Stimulated activated CD8-positive, alpha-beta memory T cell treated with anti-CD3 and anti-CD28 coated beads, Interleukin-2, amount 100 ng/mL, for 1 hour (primary cell): ENCODE results near the gene PRR13.
A peak's percentile ranks its signal among the peaks of the same experiment; 100 is the strongest.
"Not testable (repeated sequence)": the region's sequence is repeated elsewhere in the genome, so short reads cannot be mapped to it uniquely, and the experiment has no call there.

Source experiments
- DNase-seq, 2 donors: peaks; one replicate each; pipeline ENCODE4 v3.0.0-alpha.2; 2020; ENCODE audit warnings: low read depth in 2 of 2

The PRR13 gene

DNA sequence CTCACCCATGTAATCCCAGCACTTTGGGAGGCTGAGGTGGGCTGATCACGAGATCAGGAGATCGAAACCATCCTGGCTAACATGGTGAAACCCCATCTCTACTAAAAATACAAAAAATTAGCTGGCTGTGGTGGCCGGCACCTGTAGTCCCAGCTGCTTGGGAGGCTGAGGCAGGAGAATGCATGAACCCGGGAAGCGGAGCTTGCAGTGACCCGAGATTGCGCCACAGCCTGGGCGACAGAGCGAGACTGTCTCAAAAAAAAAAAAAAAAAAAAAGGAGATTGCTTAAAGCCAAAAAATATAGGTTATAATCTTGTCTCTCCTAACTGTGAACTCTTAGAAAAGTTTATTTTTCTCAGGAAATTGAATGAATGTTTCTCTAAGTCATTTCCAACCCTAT lies 6.2 kb upstream of the PRR13 start:
- not testable (repeated sequence) for DNase-seq

DNA sequence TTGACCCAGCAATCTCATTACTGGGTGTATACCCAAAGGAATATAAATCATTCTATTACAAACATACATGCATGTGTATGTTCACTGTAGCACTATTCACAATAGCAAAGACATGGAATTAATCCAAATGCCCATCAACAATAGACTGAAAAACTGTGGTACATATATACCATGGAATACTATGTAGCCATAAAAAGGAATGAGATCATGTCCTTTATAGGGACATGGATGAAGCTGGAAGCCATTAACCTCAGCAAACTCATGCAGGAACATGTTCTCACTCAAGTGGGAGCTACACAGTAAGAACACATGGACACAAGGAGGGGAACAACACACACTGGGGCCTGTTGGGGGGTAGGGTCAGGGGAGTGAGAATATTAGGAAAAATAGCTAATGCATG lies 2.0 kb upstream of the PRR13 start:
- not testable (repeated sequence) for DNase-seq

DNA sequence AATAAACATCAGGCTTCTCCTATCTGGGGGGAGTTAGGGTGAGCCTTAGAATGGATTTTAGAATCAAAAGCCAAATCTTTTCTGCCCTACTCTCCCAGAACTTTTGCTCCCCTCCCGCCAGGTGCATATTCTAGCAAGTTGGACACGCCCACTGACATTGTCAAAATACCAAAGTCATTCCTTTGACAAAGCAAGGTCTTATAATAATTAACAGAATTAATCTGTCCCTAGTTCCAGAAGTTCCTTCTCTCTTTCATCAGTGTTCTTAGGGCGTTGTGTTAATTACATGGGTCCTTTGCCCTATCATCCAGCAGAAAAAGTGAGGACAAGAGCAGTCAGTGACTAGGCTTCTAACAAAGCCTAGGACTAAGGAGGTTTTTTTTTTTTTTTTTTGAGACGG lies 2.4 kb downstream of the PRR13 start:
- DNase-seq = no peak

DNA sequence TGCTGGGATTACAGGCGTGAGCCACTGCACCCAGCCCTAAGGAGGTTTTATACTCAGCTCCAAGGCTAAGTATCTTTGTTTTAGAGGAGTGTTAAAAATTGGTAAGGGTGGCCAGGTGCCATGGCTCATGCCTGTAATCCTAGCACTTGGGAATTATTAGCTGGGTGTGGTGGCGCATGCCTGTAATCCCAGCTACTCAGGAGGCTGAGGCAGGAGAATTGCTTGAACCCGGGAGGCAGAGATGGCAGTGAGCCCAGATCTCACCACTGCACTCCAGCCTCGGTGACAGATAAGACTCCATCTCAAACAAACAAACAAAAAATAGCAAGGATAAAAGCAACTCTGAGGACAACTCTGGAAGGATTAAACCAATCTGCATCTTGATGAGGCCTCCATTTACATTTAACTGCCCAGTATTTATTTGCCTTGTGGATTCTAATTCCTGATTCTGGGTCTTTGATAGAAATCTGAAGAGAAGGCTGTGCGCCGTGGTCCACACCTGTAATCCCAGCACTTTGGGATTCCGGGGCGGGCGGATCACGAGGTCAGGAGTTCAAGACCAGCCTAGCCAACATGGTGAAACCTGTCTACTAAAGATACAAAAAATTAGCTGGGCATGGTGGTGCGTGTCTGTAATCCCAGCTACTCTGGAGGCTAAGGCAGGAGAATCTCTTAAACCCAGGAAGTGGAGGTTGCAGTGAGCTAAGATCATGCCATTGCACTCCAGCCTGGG lies 3.2 kb downstream of the PRR13 start:
- not testable (repeated sequence) for DNase-seq

DNA sequence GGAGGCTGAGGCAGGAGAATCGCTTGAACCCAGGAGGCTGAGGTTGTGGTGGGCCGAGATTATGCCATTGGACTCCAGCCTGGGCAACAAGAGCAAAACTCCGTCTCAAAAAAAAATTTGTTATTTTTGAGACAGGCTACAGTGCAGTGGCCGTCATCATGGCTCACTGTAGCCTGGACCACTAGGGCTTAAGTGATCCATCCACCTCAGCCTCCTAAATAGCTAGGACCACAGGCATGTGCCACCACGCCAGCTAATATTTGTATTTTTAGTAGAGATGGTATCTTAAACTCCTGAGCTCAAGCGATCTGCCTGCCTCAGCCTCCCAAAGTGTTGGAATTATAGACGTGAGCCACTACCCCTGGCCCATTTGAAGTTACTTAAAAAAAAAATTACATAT lies 9.4 kb downstream of the PRR13 start:
- DNase-seq = no peak

DNA sequence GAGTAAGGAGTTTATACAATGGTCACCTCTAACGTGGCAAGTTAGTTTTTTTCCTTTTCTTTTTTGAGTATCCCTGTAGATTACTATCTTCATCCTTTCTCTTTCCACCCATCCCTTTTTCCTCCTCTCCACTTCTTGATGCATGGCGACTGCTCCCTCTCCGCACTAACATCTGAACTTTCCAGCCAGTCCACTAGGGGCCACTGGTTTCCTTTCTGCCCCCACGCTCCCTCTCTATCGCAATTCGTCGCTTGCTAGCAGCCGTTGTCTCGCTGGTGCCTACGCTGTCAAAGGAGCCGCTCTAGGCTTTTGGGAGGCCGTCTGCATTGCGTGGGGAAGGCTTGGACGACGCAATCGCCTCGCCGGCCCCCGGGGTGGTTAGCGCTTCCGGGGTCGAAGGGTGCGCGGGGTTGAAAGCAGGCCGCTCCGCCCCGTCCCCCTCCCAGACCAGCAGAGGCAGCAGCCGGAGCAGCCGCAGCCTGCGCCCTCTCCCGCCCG lies 10.2 kb downstream of the PRR13 start, which contains the start of gene PCBP2:
Gene PCBP2, plus strand, starts transcription at position 442 of the 498 bp plus-strand sequence. CDS start 2,699 bp downstream, outside the sequence.
- DNase-seq = peak; percentile 87 to 95

DNA sequence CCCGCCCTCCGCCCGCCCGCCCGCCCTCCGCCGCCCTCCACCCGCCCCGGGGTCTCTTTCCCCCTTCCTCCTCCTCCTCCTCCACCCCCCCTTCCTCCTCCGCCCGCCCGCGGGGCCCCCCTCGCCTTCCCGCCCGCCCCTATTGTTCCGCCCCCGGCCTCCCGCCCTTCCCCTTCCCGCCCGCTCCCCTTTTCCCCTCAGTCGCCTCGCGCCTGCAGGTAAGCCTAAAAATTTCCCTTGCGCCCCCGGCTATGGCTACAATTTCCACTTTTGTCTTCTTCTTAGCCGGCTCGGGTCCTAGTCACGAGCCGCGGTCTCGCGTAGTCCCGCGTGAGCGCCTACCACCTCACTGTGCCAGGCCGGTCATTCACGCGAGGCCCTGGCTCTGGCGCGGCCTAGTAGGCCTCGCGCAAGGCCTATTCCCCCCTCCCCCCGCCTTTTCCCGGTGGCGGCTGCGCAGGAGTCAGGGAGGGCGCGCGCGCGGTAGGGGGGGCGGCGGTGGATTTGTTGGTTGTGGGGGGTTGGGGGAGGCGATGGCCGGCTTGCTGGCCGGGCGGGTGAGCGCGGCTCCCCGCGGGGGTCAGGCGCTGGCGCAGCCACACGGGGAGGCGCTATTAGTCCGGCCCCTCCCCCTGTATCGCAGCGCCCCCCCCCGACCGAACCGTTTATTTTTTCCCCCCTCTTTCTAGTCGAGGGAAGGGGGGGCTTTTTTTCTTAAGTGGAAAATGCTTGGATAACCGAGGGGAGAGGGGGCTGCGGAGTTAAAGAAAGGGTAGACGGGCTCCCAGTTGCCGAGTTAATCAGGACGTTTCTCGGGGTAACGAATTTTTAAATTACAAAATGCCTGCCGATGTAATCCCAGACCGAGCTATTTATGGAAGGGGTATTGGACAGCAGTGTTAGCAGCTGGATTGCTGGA lies 10.9 kb downstream of the PRR13 start:
- DNase-seq = peak; percentile 57 to 69

DNA sequence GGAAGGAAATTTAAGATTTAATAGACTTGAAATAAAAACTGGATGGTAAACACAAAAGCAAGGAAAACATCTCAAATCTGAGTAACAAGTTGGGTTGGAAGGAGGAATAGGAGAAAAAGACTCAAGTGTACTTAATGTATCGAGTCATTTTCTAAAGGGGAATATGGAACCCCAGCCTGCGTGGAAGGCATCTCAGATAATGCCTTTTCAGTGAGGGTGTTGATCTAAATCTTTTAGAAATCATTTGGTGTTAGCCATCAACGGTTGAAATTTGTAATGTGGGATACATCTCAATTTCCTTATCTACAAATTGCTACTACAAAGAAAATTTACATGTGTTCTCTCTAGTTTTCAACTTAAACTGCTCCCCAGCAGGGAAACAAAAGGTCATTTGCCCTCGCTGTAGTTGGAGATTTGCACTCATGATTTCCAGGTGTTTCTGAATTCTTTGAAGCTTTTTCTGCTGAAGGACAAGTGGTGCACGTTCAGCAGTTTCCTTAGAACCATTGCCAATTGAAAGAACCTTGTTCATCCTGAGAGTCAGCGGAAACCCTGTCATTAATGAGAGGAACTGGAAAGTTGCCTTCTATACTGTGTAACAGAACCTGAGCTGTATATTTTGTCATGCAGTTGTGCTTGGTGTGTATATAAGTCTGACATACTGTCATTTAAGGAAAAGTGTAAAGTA lies 12.6 kb downstream of the PRR13 start:
- no peak for DNase-seq

DNA sequence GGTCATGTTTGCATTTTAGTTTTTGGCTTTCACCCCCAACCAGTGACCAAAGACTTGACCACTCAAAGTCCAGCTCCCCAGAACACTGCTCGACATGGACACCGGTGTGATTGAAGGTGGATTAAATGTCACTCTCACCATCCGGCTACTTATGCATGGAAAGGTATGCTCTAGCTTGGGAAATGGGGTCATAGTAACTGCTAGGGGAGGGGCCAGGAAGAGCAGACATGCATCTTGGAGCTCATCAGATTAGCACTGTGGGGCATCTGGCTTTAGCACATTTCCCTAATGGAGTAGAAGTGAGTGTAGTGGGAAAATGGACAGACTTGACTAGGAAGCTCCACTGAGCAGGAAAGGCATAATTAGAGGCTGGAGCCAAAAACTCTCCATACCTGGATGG lies 13.2 kb downstream of the PRR13 start:
- DNase-seq = no peak

DNA sequence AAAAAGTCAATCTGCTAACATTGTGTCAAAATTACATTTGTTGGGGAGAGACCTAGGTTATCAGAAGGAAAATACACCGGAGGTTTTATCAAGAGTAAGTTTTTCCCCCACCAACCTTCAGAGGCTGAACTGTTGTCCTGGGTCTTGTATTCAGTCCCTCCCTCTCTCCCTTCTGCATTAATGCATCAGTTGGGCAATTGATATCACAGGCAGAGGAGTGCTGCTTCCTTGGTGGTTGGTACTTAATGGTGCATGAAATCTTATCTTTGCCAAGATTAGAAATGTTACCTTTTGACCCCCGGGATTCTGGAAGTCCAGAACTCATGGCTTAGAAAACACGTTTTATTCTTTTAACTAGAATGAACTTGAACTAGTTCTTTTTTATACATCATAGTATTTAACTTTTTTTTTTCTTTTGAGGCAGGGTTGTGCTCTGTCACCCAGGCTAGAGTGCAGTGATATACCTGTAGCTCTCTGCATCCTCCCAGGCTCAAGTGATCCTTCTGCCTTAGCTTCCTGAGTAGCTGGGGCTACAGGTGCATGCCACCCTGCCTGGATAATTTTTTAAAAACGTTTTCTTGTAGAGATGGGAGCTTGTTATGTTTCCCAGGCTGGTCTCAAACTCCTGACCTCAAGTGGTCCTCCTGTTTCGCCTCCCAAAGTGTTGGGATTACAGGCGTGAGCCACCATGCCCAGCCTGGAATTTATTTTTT lies 15.3 kb downstream of the PRR13 start:
- no peak for DNase-seq

DNA sequence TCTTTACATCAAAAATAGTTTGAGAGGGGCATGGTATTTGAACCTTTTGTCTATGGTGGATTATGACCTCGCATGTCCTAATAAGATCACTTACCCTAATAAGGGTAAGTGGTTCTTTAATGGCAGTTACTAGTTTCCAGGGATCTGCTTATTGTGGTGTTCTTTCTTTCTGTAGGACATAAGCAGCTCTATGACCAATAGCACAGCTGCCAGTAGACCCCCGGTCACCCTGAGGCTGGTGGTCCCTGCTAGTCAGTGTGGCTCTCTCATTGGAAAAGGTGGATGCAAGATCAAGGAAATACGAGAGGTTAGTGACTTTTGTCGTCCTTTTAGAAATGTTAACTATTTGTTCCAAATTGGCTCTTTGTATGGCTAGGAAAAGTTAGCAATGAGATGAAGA lies 17.6 kb downstream of the PRR13 start:
- no peak for DNase-seq

DNA sequence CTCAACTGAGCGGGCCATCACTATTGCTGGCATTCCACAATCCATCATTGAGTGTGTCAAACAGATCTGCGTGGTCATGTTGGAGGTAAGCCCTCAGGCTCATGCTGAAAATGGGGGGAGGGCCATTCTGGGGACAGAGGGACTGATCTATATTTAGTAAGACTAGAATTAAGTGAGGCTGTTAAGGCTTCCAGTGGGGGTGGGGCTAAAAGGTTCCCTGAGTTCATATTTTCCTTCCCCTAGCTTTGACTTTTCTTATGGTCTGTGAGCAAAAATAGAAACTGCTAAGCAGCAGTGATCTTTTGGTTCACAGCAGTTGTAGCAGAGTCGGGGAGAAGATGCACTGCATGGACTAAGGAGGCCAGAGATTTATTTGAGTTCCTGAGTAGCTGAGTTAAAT lies 19.5 kb downstream of the PRR13 start:
- no peak for DNase-seq

DNA sequence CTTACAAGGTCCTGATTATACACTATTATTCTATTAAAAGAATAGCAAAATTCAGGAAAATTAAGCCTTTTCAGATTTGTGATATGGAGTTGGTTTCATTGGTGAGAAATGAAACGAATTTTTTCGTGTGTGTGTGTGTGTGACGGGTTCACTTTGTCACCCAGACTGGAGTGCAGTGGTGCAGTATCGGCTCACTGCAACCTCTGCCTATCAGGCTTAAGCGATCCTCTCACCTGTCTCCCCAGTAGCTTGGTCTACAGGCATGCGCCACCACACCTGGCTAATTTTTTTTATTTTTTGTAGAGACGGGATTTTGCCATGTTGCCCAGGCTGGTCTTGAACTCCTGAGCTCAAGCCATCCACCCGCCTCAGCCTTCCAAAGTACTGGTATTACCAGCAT lies 20.1 kb downstream of the PRR13 start:
- no peak for DNase-seq

DNA sequence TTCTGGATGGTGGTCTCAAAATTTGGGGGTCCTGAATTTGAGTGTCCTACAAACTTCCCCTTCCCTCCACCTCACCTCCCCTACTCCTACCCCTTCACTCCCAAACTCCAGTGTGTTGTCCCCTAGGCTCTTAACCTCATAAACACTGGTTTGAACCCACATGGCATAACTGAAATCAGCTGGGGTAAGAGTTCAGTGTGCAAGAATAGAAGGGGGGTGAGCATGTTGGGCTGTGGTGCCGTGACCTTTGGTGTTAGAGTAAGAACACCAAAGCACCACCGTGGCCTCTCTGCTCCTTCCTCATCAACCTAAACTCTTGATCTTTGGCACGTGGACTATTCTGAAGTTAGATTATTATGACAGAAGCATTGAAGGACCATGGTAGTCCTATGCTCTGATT lies 21.4 kb downstream of the PRR13 start:
- DNase-seq = no peak

DNA sequence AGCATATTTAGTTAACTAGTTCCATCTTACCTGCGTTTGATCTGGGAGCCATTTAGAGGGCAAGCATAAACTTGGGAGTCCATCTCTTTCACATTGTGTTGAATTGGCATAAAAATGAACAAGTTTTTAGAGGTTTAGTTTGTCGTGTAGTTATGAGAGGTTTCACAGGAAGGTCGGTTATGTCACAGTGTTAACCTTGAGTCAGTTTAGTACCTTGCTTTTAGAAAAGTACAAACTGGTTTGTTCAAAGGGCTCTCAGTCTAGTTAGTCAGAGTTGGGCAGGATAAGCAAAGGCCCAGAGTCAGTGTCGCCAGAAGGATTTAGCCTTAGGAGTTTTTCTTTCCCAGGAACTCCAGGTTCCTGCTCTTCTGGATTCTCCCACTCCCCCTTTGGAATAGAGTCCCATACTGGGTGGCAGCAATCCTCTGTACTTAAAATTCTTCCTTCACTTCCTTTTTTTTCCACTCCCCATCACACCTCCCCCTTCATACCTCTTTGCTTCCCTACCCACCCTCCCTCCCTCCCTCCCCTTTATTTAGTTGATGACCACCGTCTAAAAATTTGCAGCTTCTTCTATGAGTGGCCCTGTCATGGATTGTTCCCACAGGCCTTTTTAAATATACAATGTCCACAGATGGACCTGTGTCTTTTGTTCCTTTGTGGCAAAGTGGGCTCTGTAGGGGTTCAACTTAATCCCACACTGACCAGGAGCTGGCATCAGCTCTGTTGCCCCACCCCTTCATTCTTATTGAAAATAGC lies 22.4 kb downstream of the PRR13 start:
- no peak for DNase-seq

DNA sequence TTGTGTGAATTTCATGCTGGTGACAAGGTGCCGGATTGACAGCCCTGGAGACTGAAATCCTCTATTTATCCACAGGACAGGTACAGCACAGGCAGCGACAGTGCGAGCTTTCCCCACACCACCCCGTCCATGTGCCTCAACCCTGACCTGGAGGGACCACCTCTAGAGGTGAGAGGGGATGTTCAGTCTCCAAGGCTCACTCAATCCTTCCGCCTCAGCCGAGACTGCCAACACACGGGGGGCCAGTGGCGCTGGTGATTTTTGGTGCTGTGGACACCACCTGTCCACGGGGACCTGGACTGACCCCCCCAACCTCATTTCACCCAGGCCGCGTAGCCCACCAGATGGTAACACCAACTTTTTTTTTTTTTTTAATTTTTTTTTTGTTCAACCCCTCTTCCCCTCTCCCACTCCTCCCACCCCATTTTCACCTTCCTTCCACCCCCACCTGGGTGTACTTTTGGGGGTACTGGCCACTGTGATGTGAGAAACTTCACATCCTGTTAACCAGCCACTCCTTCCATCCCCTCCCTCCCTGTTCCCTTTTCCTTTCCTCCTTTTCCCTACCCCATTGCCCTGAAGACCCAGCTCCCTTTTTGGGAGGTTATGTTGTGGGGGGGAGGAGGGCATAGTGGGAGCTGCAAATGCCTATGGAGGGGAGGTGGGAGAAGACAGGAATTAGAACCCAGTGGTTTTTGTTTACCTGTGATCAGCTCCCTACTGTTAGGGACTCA lies 23.3 kb downstream of the PRR13 start:
- DNase-seq = no peak

DNA sequence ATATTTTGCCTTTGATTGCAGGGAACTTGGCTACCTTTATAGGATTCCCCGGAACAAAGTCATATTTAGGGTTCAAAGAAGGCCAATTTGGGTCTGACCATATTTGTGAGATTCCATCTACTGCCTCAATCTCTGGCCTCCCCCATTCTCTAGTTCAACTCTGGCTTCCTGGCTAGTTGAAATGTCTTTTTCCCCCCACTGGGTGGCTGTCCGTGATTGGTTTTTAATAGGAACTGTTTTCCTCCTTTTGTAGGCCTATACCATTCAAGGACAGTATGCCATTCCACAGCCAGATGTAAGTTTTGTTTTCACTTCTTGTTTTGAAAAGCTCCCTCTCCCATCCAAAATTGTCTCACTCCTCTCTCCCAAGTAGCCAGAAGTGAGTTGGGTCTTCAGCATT lies 24.1 kb downstream of the PRR13 start:
- no peak for DNase-seq

DNA sequence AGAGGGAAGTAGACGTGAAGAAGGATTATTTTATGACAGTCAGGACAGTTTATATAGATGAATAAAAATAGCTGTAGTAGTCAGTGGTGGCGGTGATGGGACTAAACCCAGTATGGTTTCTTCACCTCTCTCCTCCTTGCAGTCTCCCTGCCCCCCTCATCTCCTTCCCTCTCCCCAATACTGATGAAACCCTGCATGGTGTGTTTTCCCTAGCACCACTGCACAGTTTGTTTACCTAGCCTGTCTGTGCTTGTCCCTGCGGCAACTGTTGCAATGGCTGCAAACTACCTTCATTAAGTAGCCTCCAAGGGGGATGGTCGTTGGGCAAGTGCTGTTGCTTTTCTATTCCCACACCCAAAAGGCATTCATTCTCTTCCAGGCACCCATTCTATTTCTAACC lies 25.1 kb downstream of the PRR13 start:
- no peak for DNase-seq

DNA sequence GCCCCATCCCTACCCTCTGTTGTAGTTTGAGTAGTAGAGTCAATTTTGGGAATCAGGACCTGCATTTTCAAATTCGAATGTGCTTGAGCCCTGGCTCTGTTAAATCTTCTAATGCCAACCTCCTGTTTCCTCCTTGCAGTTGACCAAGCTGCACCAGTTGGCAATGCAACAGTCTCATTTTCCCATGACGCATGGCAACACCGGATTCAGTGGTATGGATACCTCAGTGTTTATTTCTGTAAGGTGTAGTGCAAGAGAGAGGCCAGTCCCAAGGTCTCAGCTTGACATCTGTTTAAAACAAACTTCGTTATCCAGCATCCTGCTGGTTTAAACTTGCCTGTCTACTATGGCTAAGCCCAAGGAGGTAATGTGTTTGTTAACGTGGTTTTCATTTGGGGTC lies 25.5 kb downstream of the PRR13 start:
- DNase-seq = no peak

DNA sequence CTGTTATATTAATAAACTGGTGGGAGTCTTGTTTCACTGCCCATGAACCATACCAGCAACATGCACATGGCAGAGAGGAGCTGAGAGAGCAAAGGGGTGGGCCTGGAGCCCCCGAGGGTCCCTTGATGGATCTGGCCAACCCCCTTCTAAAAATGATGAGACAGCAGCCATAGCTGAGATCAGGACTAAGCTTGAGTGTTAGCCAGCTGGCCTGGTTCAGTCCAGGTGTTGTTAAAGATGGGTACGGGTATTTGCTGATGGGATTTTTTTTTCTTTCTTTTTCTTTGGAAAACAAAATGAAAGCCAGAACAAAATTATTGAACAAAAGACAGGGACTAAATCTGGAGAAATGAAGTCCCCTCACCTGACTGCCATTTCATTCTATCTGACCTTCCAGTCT lies 26.3 kb downstream of the PRR13 start:
- DNase-seq = no peak
